HG02852 (cell line): ENCODE results near the gene MYOF.
"Not testable (repeated sequence)": the region's sequence is repeated elsewhere in the genome, so short reads cannot be mapped to it uniquely, and the experiment has no call there.

Experiments used
- ATAC-seq: cut with Tn5 transposase; IDR thresholded peaks from one replicate; pipeline ENCODE4 v1.9.1; 2021; ENCODE audit warnings: mild to moderate bottlenecking, moderate library complexity; ENCODE audit not compliant: unreplicated experiment

MYOF gene

DNA sequence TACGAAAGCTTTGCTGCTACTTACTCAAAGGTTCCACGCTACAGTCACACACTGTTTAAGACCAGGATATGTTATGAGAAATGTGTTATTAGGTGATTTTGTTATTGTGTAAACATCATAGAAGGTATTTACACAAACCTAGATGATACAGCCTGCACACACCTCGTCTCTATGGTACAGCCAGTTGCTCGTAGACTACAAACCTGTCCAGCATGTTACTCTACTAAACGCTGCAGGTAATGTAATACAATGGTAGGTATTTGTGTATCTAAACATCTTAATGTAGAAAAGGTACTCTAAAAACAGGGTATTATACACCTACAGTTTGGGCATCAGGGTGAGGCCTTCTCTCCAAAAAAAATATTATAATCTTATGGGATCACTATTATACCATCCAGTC, 181.2 kb downstream of the MYOF start:
- no peak for ATAC-seq

DNA sequence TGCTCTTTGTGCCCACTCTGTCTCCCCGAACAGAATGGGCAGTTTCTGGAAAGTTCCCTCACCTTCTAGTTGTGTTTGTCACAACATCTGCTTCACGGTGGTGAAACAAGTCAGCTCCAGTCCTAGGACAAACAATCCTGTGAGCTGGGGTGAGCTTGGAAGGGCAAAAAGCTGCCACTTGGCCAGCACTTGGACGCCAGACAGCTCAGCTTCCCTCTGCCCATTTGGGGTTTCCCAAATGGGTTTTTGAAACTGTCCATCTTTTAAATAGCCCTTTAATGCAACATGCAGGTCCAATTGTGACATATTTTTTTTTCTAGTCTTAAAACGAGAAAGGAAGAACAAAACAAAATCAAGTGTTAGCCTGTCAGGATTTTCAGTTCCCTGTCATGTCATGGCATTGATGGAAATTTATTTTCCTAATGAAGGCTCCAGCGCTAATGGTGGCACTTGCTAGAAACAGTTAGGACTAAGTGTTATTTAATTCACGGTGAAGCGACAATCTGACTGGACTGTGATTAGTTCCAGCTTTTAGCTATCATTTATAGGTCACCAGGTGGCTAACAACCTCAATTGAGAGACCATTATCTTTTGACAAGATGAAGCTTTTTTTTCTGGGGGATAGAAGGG, 181.7 kb downstream of the MYOF start:
- ATAC-seq = no peak

DNA sequence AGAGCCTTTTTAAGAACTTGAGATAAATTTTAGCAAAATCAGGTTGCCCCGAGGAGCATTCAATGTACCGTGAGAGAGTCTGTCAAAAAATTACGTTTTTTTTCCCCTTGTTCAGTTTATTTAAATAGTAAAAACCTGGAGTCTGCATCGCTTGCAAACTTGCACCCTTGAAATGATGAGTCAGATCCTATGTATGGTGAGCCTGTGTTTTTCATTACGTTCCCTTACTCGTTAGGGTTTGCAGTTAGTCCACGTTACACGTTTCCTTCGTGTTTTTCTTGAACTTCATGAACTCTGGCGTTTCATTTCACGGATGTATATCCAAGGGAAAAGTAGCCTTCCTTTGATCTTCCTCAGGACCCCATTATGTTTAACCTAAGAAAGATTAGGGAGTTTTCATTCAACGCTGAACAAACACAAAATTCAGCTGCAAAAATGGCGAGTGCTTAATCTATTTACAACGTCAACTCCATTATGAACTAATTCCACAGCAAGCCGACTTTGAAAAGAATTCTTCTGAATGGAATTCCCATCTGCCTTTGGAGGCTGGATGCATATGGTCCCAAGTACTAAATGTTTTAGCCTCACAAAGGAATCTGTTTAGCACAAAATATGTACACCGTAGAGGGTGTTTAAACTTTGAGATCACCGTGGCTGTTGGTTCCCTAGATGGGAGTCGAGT, 182.4 kb downstream of the MYOF start:
- ATAC-seq = no peak

DNA sequence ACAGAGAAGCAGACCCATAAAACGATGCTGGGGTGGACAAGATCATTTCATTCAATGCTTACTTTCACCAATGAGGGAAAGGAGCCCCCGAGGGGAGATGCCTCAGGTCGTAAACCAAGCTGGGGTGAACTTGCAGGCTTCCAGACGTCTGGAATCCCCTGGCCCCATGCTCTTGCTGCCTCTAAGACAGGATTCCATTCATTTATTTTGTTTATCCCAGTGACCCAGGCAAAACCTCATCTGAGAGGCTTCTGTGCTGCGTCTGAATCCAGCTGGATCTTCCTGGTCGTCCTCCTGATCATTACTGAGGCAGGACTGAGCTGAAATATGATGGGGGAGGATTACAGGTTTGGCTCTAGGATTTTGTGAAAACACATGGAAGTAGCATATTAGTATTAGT, 182.9 kb downstream of the MYOF start:
- no peak for ATAC-seq

DNA sequence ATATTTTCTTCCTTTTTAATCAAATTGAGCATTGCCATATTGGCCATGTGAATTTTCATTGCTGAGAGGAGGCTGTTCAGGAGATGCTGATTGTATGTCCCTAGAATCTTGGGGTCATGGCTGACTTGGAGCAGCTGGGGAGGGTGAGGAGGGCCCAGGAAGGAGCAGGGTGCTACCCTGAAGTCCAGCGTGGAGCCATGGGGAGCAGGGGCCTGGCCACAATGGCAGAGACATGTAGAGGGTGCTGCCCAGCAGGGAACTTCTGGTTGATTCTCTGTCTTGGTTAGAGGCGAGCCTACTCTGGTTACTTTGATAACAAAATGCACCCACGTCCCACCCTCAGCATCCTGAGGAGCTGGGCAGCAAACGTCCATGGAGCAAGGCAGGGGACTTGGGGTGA, 186.0 kb downstream of the MYOF start:
- ATAC-seq = no peak

DNA sequence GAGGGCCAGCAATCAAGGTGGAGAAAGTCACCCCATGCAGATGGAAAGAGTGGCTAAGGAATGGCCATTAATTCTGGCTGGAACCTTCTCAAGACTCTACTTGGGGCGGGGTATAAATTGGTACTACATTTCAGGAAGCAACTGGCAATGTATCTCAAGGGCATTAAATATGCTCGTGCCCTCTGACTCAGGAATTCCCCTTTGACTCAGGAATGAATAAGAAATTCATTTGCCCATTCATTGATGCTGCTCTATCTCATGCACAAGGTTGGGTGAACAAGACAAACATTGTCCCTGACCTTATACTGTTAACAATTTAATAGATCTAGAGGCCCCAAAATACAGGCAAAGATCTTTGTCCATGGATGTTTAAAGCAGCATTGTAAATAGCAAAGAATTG, 188.1 kb downstream of the MYOF start:
- no peak for ATAC-seq

DNA sequence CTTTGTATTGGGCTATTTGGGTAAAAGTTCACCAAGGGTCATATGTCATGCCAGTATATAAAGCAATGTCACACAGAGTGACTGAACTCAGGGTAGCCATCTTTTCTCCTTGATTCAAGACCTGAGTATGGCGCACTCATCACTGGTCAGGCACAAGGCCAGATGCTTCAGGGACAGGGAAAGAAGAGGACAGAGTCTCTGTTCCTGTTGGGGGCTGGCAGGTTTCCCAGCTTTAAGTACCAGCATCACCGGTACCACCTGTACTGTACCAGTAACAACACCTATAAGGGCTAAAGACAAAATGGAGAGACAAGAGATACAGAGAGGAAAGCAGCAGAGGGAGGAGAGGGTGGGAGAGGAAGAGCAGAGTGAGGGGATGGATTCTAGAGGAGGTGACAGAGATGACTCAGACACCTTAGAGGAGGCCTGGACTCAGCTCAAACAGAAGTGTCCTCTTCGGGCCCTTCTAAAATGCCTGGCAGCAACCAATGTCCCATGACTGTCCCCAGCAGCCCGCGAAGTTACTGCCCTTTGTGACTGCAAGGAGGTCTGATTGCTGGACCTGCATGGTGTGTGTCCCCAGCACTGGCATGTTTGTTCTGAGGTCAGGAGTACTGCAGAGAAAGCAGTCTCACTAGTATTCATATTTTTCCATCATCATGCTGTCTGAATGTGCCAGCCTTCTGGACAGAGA, 191.3 kb downstream of the MYOF start:
- no peak for ATAC-seq

DNA sequence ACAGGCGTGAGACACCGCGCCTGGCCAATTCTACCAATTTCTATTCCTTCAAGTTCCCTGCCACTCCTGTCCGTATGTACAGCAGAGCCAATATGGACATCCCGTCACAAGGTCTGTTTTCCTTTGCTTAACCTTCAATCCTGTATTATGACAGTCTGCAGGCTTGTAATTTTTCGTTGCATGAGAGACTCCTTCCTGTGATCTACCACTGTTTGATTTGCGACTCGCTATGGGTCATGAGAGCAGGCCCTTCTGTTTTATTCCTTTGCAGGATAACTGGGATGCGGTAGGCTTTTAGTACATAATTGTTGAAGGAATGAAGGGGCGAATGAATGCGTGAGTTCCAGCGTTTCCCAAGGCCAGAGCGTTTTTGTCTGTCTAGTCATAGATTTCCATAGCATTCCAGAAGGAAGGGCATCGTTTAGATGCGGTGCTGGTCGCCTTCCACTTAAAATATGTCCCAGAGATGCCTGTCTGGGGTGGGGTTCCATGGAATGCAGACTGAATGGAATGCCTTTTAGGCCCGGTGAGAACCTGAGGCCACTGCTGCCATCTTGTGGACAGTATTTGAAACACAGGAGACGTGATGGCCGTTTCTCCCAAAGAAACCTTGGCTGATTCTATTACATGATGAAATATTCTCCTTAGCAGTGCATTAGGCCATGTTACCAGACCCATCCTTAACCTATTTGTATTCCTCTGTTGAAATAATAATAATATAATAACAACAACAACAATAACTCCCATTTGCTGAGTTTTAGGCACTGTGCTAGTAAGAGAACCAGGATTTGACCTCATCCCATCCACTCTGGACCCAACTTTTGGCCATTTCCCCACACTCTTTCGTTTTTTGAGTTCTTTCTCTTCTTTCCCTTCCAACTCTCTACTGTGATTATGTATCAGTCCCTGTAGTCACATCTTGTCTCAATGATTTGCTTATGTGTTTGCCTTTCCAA, 193.2 kb downstream of the MYOF start:
- ATAC-seq = no peak

DNA sequence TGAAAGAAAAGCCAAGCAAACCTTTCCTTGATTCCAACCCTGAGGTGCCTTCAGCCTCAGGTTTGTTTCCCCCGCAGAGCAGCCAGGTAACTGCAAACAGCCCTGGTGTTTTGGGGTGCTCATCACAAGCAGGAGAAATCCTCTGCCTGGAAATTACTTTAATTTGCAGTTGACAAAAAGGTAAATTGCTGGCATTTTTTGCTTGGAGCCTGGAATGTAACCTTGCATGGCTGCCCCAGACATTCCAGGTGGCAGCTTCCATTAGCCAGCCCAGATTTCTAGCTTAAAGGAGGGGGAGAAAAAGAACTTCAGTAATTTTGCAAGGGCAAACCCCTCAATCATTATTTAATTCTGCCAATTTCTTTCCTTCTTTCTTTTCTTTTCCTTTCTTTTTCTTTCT, 194.4 kb downstream of the MYOF start:
- ATAC-seq = no peak

DNA sequence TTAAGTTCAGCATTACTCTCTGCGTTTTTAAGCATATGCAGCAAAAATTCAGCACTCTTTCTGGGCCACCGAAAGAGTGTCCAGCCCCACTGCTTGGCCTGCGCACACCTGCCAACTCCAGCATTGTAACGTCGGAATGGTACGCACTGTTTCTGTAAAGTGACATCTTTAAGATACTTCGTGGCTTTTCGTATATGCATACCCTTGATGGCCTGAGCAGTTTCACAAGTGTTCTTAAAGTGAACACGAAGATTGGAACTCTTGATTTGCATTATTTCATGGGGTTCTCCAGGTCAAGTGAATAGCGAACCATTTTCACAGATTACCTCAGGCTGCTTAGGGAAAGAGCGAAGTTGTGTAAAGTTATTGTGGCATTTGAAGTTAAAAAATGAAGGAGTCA, 197.9 kb downstream of the MYOF start:
- not testable (repeated sequence) for ATAC-seq

DNA sequence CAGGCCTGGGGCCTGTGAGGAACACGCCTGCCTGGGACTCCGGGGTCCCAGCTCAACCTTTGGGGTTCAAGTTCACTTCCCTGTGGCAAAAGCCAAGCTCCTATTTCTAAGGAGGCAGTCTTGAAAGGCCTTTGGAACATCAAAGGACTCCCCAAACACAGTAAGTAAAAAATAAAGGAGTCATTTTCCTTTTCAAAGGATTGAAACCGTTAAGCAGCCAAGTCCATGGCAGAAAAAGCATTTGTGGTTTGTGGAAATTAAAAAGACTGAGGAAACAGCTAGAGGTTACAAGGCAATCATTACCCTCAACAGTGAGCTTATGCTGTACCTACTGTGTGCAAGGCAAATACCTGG, 200.8 kb downstream of the MYOF start:
- ATAC-seq = no peak

DNA sequence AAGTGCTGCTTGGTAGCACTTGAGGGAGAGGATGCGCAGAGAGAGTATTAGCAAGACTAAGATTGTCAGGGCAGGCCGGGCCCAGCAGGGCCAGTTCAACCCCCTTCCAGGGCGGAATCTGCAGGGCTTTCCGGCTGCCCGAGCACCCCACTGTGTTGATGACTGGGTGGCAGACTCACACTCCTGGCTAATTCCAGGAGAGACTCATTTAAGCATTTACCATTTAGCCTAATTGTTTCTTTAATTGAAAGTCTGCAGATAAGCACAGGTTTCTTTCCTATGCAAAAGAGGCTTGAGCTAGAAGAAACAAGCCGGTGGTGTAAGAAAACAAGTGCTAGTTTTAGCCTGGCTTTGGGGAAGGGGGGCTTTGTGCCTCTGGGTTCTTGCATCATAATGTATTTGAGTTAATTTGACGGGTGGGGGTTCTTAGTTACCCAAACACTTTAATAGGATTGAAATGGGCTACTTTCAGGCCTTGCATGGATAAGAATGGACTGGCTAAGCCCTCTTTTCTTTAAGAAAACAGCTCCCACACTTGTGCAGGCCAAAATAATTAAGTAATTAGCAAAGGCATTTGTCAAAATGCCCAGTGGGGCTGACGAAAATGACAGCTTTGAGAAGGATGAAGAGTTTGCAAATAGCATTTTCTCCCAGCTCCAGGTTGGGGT, 201.3 kb downstream of the MYOF start:
- no peak for ATAC-seq

DNA sequence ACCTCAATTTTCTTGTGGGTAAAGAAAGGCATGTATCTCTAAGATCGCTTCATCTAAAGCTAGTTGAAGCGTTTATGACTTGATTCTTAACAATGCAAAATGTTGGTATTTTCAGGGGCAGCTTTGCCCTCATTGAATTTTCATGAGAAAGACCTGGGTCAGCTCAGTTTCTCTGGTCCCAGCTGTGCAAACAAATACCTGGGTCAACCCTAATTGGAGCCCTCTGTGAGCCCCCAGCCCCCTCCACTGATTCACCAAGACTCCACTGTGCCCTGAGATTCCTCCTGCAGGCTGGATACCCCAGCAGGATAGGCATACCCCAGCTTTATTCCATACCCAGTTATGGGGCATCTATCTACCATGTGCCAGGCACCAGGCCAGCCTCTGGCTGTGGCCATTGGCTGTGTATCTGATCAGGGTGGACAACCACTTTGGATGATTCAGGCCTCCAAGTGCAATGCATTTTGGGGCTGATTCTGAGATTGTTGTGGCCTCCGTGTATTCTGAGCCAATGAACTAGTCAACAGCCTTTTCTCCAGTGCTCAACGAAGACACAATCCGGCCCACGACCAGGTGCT, 201.9 kb downstream of the MYOF start:
- ATAC-seq = no peak

DNA sequence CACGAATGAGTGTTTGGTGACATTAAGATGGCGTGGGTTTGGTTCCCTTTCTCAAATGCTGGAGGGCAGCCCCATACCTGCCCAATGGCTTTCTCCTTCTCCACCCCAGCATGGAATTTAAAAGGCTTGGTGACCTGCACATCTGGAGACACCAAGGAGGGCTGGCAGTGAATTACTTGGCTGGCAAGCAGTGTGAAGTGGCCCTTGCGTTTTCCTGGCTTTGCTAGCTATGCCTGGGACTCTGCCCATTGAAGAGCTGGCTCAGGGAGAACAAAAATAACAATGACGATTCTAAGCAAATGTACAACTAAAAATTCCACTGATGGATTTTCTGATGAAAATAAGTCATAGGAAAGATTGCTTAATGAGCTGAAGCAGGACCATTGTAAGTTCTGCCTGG, 204.8 kb downstream of the MYOF start:
- ATAC-seq = no peak

DNA sequence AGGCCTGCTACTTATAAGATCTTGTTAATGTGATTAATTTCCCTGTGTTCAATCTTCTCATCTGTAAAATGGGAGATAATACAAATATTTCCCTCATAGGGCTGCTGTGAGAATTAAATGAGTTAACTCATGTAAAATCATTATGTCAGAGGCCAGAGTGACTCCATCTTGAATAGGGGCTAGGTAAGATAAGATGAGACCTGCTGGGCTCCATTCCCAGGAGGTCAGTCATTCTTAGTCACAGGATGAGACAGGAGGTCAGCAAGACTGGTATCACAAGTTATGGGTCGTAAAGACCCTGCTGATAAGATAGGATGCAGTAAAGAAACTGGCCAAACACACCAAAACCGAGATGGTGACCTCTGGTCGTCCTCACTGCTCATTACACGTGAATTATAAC, 207.7 kb downstream of the MYOF start:
- no peak for ATAC-seq

DNA sequence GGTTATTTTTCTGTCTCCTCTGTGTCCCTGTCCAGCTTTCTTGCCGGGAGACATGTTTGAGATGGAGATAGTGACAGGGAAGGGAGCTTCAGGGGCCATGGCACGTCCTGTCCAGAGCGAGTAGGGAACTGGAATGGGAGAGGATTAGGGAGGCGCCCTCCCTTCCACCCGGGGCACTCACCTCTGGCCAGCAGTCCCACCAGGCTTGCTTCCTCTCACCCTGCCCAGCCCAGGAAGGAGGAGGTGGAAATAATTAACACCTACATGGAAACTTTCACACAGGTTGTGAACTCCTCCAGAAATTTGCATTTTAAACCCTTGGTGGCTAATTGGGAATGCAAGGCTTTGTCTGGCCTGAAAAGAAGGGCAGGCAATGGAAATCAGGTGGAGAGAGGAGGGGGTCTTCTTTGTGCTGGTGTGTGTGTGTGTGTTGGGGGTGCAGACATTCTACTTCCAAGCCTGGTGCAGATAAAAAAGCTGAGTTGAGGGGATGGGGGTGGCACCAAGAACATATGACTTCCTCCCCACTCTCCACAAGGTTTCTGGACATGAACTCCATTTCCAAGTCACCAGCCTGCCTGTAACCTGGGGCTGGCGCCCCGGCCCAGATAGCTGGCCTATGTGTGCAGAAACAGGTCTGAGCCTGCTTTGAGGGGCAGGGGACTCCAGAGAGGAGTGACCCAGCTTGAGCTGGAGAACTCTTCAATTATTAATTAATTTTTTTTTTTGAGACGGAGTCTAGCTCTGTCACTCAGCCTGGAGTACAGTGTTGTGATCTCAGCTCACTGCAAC, 209.1 kb downstream of the MYOF start:
- no peak for ATAC-seq

DNA sequence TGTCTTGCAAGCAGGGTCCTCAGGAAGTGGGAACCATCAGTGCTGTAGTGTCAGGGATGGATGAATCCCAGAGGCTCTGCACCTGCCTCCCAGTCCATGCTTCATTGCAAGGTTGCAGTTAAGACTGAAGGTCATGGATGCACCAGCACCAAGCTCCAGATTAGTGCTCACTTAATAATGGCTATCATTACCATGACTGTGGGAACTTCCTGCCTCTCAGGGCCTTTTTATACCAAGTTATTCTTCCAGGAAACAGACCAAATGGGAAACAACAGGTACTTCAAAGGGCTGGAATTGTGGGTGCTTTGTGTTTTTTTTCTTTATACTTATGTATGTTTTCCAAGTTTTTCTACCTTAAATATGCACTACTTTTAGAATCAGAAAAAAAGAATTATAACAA, 210.8 kb downstream of the MYOF start:
- ATAC-seq = no peak

DNA sequence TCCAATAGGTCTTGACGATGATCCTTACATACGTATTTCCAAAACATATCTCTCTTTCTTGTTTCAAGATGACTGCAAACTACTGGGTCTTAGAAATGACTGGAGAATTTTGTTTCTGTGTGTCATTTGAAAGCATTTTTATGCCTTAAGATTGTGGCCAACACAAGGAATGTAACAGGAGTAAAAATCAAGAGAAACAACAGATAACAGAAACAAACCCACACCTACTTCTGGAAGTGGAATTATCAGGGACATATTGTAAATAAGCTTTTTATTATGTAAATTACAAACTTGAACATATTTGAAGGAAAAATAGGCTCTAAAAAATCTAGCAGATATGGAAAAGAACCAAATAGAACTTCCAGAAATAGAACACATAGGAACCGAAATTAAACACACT, 212.9 kb downstream of the MYOF start:
- ATAC-seq = no peak

DNA sequence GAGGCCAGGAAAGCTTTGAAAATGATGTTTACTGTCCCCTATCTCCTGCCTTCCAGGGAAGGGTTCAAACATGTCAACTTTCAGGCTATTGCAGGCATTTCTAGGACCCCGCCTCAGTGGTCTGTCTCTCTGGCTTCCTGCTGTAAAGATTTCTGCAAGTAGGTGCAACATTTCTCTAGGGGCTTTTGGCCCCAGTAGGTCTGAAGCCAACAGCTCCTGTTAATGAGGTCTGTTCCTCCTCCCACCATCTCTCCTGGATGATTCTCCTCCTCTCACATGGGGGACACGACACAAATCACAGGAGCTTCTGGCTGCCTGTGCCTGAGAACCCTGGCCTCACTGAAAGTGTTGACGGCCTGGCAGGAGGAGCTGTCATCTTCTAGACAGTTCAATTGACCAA, 214.1 kb downstream of the MYOF start:
- ATAC-seq = no peak

DNA sequence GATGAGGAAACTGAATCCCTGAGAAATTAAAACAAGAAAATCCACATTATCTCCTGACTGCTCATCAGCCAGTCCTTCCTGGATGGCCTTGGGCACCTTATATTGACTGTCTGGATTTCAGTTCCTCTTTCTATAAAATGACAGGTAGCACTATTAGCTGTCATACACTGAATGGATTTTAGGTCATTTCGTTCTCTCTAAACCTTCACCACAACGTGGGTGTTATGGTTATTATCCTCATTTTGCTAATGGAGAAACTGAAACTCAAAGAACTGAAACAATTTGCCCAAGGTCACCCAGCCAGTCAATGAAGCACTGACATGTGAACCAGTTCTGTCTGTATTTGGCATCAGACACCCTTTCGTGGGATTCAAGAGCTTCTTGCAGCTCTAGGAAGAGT, 214.6 kb downstream of the MYOF start:
- ATAC-seq = peak; percentile 99
